Mucosa of descending colon (tissue), 3 donors: ENCODE data around the gene PAK1. TPM values are rescaled to one million over a fixed set of nuclear protein-coding genes. Genes with fewer than 3 reads are reported as not detected.
A peak's percentile ranks its signal among the peaks of the same experiment; 100 is the strongest.

Source experiments
- ATAC-seq: fragments of 200-7000 bp; cut with Tn5 transposase; one replicate; pipeline ENCODE4 v1.9.1; 2020; ENCODE audit warnings: mild to moderate bottlenecking, moderate library complexity
- DNase-seq, 3 donors: peaks; one replicate each; pipeline ENCODE4 v3.0.0-alpha.2; 2020
- H3K36me3 ChIP-seq: fragments of 200-600 bp; one replicate; pipeline ENCODE4 v1.8.0; 2021; ENCODE audit warnings: low read depth, mild to moderate bottlenecking
- H3K4me1 ChIP-seq: fragments of 200-600 bp; one replicate; pipeline ENCODE4 v1.8.0; 2021; ENCODE audit warnings: low read depth, mild to moderate bottlenecking
- H3K4me3 ChIP-seq: fragments of 200-600 bp; one replicate; pipeline ENCODE4 v1.8.0; 2021; ENCODE audit warnings: mild to moderate bottlenecking
- H3K9me3 ChIP-seq: fragments of 200-600 bp; one replicate; pipeline ENCODE4 v1.8.0; 2021; ENCODE audit warnings: mild to moderate bottlenecking
- intact Hi-C, 2 donors: fragments of 100-400 bp; cut with DNase I in 1 of 2; cut with micrococcal nuclease in 1 of 2; formaldehyde crosslinking; loops; one replicate each; pipeline versions ENCODE4 v1.11.0 to v1.11.1; 2022; cut with DNase I, micrococcal nuclease
- total RNA-seq, 3 donors: library from RNA; stranded (reverse); fragmentation: NEBNext Ultra II Directional in 2 of 3; extraction: Animal tissue kit (Norgen Biotek cat#: 25700) in 2 of 3; gene quantifications; one replicate each; pipeline versions ENCODE4 v1.2.1 to v1.2.4, GENCODE V29; 2021 to 2023
- TF ChIP-seq, protein P1 (sequence below): fragments of 200-600 bp; IDR thresholded peaks from one replicate; pipeline ENCODE4 v1.8.0; 2022; ENCODE audit warnings: antibody characterized with exemption, mild to moderate bottlenecking
- donor health status: DM: no; HTN: no; CAD: no; lungs with moderate emphysema.
- donor health status: DM: no; HTN: no; CAD: no.
- donor health status: DM: no; HTN: yes; CAD: no.

The PAK1 gene
- total RNA-seq, 3 donors from 2014 or later, result 73.5 to 125 (median 116) TPM

DNA sequence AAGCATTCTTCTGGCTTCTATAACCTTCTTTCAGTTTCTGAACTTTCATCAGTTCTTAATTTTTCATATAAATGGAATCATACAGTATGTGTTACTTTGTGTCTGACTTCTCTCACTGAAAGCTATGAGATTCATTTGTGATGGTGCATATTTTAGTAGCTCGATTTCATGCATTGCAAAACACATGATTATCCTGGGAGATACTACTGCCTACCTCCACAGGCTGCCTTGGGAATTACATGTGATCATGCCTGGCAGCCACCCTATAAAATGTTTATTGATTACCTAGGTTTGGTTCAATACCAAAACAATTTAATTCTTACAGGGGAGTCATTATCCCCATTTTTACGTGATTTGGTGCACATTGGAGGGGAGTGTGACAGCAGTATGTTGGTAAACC lies 34.1 kb upstream of the PAK1 start:
- ATAC-seq (no peak), DNase-seq (no peak)
- TF ChIP-seq, protein P1, sequence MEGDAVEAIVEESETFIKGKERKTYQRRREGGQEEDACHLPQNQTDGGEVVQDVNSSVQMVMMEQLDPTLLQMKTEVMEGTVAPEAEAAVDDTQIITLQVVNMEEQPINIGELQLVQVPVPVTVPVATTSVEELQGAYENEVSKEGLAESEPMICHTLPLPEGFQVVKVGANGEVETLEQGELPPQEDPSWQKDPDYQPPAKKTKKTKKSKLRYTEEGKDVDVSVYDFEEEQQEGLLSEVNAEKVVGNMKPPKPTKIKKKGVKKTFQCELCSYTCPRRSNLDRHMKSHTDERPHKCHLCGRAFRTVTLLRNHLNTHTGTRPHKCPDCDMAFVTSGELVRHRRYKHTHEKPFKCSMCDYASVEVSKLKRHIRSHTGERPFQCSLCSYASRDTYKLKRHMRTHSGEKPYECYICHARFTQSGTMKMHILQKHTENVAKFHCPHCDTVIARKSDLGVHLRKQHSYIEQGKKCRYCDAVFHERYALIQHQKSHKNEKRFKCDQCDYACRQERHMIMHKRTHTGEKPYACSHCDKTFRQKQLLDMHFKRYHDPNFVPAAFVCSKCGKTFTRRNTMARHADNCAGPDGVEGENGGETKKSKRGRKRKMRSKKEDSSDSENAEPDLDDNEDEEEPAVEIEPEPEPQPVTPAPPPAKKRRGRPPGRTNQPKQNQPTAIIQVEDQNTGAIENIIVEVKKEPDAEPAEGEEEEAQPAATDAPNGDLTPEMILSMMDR, result no peak
- intact Hi-C loops, result no loop called here
- Histone ChIP-seq H3K4me1 (no peaks in the 10 kb centered on the region), H3K9me3 (no peaks in the 10 kb centered on the region), H3K4me3 (no peak overlapping the region), H3K36me3 (no peaks in the 10 kb centered on the region)

DNA sequence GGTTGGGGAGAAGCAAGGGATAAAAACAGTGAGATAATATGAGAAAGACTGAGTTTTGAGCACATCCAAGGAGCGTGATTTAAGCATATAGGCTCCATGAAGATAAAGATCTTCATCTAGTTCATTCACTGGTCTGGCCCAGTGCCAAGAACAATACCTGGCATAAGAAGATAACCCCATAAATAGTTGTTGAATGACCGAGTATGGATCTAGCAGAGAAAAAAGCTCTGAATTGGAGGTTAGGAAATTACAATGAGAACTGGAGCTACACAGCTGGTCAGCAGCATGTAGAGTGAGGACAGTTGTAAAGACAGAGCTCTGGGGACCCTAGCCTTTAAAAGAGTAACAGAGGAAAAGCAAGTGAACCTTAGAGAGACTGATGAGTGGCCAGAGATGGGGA lies 33.0 kb upstream of the PAK1 start:
- no peaks in the 10 kb centered on the region for H3K9me3 ChIP-seq
- no peaks in the 10 kb centered on the region for H3K4me1 ChIP-seq
- H3K4me3 ChIP-seq, result no peak overlapping the region
- DNase-seq (peak in 1 of 3 donors; percentile 76), ATAC-seq (peak; percentile 73)
- no peaks in the 10 kb centered on the region for H3K36me3 ChIP-seq
- TF ChIP-seq, protein P1, result no peak
- intact Hi-C loops, result no loop called here

DNA sequence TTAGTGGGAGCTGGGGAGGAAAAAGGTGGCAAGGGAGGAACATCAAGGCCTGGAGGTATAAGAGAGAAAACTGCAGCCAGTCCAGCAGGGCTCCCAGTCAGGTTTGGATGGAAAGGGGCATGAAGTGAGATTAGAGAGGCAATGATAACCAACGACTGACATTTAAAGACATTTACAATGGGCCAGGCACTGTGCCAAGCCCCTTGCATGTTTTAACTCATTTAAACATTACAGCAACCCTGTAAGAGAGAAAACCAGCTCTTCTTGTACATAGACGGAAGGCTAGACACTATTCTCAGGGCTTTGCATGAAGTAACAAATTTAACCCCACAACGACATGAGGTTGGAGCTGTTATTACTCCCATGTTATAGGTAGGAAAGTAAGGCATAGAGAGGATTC lies 32.1 kb upstream of the PAK1 start:
- ATAC-seq (no peak), DNase-seq (no peak)
- Histone ChIP-seq H3K4me1 (no peaks in the 10 kb centered on the region), H3K9me3 (no peaks in the 10 kb centered on the region), H3K4me3 (no peak overlapping the region), H3K36me3 (no peaks in the 10 kb centered on the region)
- TF ChIP-seq, protein P1, result no peak
- intact Hi-C loops, result no loop called here

DNA sequence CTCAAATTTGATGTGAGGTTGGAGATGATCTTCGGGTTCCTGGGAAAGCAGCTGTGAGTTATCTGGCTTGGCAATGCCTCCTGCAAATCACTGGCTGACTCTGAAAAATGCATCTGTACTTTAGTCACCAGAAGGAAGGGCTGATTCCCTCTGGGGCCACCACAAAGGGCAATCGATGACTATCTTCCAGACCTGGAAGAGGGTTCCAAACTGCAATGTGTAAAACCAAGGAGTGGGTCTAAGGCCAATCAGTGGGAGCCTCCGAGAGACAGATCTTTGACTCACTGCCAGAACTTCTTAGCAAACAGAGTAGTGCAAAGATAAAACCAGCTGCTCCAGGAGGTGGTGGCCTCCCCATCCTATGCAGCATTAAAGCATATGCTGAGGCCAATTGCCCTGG lies 29.1 kb upstream of the PAK1 start:
- intact Hi-C loops, result no loop called here
- DNase-seq, result no peak
- peak; percentile 37 for ATAC-seq
- H3K36me3 ChIP-seq, result no peaks in the 10 kb centered on the region
- H3K4me3 ChIP-seq, result no peak overlapping the region
- TF ChIP-seq, protein P1, result no peak
- H3K4me1 ChIP-seq, result no peaks in the 10 kb centered on the region
- no peaks in the 10 kb centered on the region for H3K9me3 ChIP-seq

DNA sequence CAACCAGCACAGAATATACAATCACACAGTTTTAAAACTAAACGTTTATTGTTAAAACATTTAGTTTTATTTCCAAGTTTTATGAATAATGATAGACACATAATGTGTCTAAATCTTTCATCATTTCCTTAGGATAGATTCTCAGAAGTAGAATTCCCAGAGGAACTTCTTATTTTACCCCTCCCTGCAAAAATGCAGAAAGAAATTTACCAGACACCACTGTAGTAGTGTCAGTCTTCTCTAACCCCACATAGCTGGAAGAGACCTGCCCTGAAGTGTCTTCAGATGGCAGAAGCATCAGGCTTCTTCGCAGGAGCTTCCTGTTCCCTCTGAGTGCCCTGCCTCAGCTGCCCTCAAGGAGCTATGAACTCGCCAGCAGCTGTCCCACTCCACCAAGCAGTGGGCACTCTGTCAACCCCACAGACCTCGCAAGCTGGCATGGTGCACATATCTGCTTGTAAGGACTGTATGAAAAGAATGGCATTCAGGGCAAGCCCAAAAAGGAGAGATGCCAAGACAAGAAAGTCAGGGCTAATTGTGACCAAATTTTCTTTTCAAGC lies 28.5 kb upstream of the PAK1 start:
- ATAC-seq (no peak), DNase-seq (no peak)
- no peaks in the 10 kb centered on the region for H3K36me3 ChIP-seq
- intact Hi-C loops, result no loop called here
- H3K4me3 ChIP-seq, result no peak overlapping the region
- H3K4me1 ChIP-seq, result no peaks in the 10 kb centered on the region
- TF ChIP-seq, protein P1, result no peak
- no peaks in the 10 kb centered on the region for H3K9me3 ChIP-seq

DNA sequence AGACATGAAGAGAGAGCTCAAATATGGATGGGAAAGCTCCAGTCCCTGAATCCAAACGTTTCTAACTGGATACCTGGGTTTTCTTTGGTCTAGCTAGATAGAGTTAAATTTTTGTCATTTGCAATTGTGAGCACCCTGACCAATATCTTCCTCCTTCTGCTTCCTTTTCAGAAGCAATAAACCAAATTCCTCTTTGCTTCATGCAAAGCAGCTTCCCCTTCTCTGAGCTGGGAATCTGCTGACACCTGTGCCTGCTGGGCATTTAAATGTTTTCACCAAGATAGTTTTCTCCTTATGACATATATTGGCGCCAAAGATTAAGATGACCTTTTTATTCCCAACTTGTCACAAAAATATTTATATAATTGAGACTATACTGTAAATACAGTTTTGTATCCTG lies 27.9 kb upstream of the PAK1 start:
- DNase-seq (no peak), ATAC-seq (peak; percentile 74)
- H3K9me3 ChIP-seq, result no peaks in the 10 kb centered on the region
- no peaks in the 10 kb centered on the region for H3K36me3 ChIP-seq
- TF ChIP-seq, protein P1, result no peak
- H3K4me3 ChIP-seq, result no peak overlapping the region
- intact Hi-C loops, result no loop called here
- H3K4me1 ChIP-seq, result no peaks in the 10 kb centered on the region
